CD4-positive, CD25-positive, alpha-beta regulatory T cell (primary cell): ENCODE measurements around the gene CD8B2. TPM values are rescaled to one million over a fixed set of nuclear protein-coding genes. Genes with fewer than 3 reads are reported as not detected.

Experiments used
- ATAC-seq, 2 donors: fragments of 150-1000 bp; cut with Tn5 transposase; one replicate each; pipeline ENCODE4 v1.10.0; 2021; ENCODE audit warnings: low read depth in 2 of 2, moderate number of reproducible peaks in 2 of 2, moderate library complexity in 1 of 2
- DNase-seq, 3 donors: peaks; one replicate each; pipeline versions ENCODE4 v3.0.0 to v3.0.0-alpha.2; 2012 to 2022; ENCODE audit warnings: mixed read lengths in 1 of 3
- H3K27ac ChIP-seq: one replicate; pipeline ENCODE4 v1.7.0; 2013; ENCODE audit warnings: mild to moderate bottlenecking, low read length; ENCODE audit not compliant: insufficient read depth, poor library complexity, severe bottlenecking
- H3K27me3 ChIP-seq: one replicate; pipeline ENCODE4 v1.7.0; 2013; ENCODE audit warnings: low read length; ENCODE audit not compliant: control insufficient read depth, insufficient read depth
- H3K36me3 ChIP-seq: one replicate; pipeline ENCODE4 v1.7.0; 2013; ENCODE audit warnings: mild to moderate bottlenecking, low read length, moderate library complexity; ENCODE audit not compliant: control insufficient read depth, insufficient read depth
- H3K4me1 ChIP-seq: 2 replicates; pipeline ENCODE4 v1.7.0; 2013; ENCODE audit warnings: mild to moderate bottlenecking, low read length; ENCODE audit not compliant: insufficient read depth, control insufficient read depth, poor library complexity, severe bottlenecking
- H3K4me3 ChIP-seq: one replicate; pipeline ENCODE4 v1.7.0; 2013; ENCODE audit warnings: low read depth, mild to moderate bottlenecking, low read length, moderate library complexity
- H3K9me3 ChIP-seq, 2 experiments: 1 replicate in 1 of 2; 2 replicates in 1 of 2; pipeline ENCODE4 v1.7.0; 2013; ENCODE audit warnings: low read length in 2 of 2, mild to moderate bottlenecking in 1 of 2, moderate library complexity in 1 of 2; ENCODE audit not compliant: control insufficient read depth in 2 of 2
- H3K27ac Mint-ChIP-seq, 3 donors: one replicate each; pipeline ENCODE4 v1.8.0; 2020 to 2022; ENCODE audit warnings: mild to moderate bottlenecking in 3 of 3, mixed read lengths in 3 of 3, moderate library complexity in 2 of 3
- H3K27me3 Mint-ChIP-seq: one replicate; pipeline ENCODE4 v1.8.0; 2022; ENCODE audit warnings: mild to moderate bottlenecking, mixed read lengths
- H3K36me3 Mint-ChIP-seq: one replicate; pipeline ENCODE4 v1.8.0; 2020; ENCODE audit warnings: mixed read lengths
- H3K4me1 Mint-ChIP-seq, 4 donors: one replicate each; pipeline ENCODE4 v1.8.0; 2020 to 2022; ENCODE audit warnings: mixed read lengths in 4 of 4, mild to moderate bottlenecking in 1 of 4
- H3K4me3 Mint-ChIP-seq, 4 donors: one replicate each; pipeline ENCODE4 v1.8.0; 2020 to 2022; ENCODE audit warnings: mild to moderate bottlenecking in 4 of 4, mixed read lengths in 4 of 4, moderate library complexity in 3 of 4
- H3K9me3 Mint-ChIP-seq, 7 donors: one replicate each; pipeline ENCODE4 v1.8.0; 2020 to 2022; ENCODE audit warnings: mixed read lengths in 7 of 7, mild to moderate bottlenecking in 3 of 7, moderate library complexity in 2 of 7
- polyA plus RNA-seq, 4 donors: library from polyadenylated mRNA; unstranded; fragments of 300-500 nt; fragmentation: Illumina TruSeq; gene quantifications; one replicate each; pipeline ENCODE4 v1.2.3, GENCODE V29; 2021
- total RNA-seq: library from RNA; stranded (reverse); gene quantifications from one replicate; pipeline ENCODE4 v1.2.3, GENCODE V29; 2022

Gene CD8B2
- total and polyA plus RNA-seq, 5 donors from 2014 or later, result 0.06 to 0.19 (median 0.13) TPM; not detected in 2

- Histone ChIP-seq H3K36me3 (no peaks in the 10 kb centered on the region), H3K4me1 (peaks cover 5% of the 10 kb centered on the region), H3K4me3 (peak overlapping the region; percentile 60), H3K27me3 (peaks cover 18% of the 10 kb centered on the region), H3K9me3 (no peaks in the 10 kb centered on the region), H3K27ac (no peak overlapping the region)
- no peaks in the 10 kb centered on the region for H3K9me3 Mint-ChIP-seq
- peaks cover 49% of the 10 kb centered on the region for H3K27me3 Mint-ChIP-seq
- no peaks in the 10 kb centered on the region for H3K36me3 Mint-ChIP-seq
- peak; percentile 56 to 73 (median 69) for DNase-seq
- no peak overlapping the region for H3K27ac Mint-ChIP-seq
- H3K4me3 Mint-ChIP-seq, result peak overlapping the region in 2 of 4 donors; percentile 63 to 83
- peaks cover 0 to 5% (median 1%) of the 10 kb centered on the region in 4 donors for H3K4me1 Mint-ChIP-seq
- ATAC-seq, result peak; percentile 82 to 91
Observed at GRCh38 chr2:106542746-106543359, 55.7 kb downstream of the CD8B2 start.

- Histone ChIP-seq H3K36me3 (no peaks in the 10 kb centered on the region), H3K27me3 (peaks cover 22% of the 10 kb centered on the region), H3K4me3 (no peak overlapping the region), H3K4me1 (peaks cover 5% of the 10 kb centered on the region), H3K9me3 (no peaks in the 10 kb centered on the region), H3K27ac (no peak overlapping the region)
- peaks cover 0 to 5% (median 1%) of the 10 kb centered on the region in 4 donors for H3K4me1 Mint-ChIP-seq
- ATAC-seq (no peak), DNase-seq (no peak)
- H3K27me3 Mint-ChIP-seq, result peaks cover 57% of the 10 kb centered on the region
- H3K36me3 Mint-ChIP-seq, result no peaks in the 10 kb centered on the region
- H3K9me3 Mint-ChIP-seq, result no peaks in the 10 kb centered on the region
- no peak overlapping the region for H3K27ac Mint-ChIP-seq
- no peak overlapping the region for H3K4me3 Mint-ChIP-seq
Observed at GRCh38 chr2:106545007-106545406, 57.8 kb downstream of the CD8B2 start.

- Histone ChIP-seq H3K27ac (no peak overlapping the region), H3K27me3 (peaks cover 22% of the 10 kb centered on the region), H3K4me1 (peaks cover 5% of the 10 kb centered on the region), H3K9me3 (no peaks in the 10 kb centered on the region), H3K4me3 (no peak overlapping the region), H3K36me3 (no peaks in the 10 kb centered on the region)
- H3K4me1 Mint-ChIP-seq, result peaks cover 0 to 5% (median 1%) of the 10 kb centered on the region in 4 donors
- no peak for DNase-seq
- H3K27ac Mint-ChIP-seq, result no peak overlapping the region
- H3K9me3 Mint-ChIP-seq, result no peaks in the 10 kb centered on the region
- no peak overlapping the region for H3K4me3 Mint-ChIP-seq
- H3K27me3 Mint-ChIP-seq, result peaks cover 52% of the 10 kb centered on the region
- ATAC-seq, result no peak
- H3K36me3 Mint-ChIP-seq, result no peaks in the 10 kb centered on the region
Observed at GRCh38 chr2:106546391-106546990, 59.3 kb downstream of the CD8B2 start.

- no peak overlapping the region for H3K4me3 Mint-ChIP-seq
- Histone ChIP-seq H3K27me3 (peaks cover 16% of the 10 kb centered on the region), H3K9me3 (no peaks in the 10 kb centered on the region), H3K4me3 (no peak overlapping the region), H3K36me3 (no peaks in the 10 kb centered on the region), H3K4me1 (peaks cover 5% of the 10 kb centered on the region), H3K27ac (no peak overlapping the region)
- ATAC-seq (no peak), DNase-seq (no peak)
- no peaks in the 10 kb centered on the region for H3K9me3 Mint-ChIP-seq
- H3K27me3 Mint-ChIP-seq, result peaks cover 45% of the 10 kb centered on the region
- H3K36me3 Mint-ChIP-seq, result no peaks in the 10 kb centered on the region
- peaks cover 0 to 5% (median 1%) of the 10 kb centered on the region in 4 donors for H3K4me1 Mint-ChIP-seq
- H3K27ac Mint-ChIP-seq, result no peak overlapping the region
Observed at GRCh38 chr2:106547164-106547903, 60.2 kb downstream of the CD8B2 start.

- no peak overlapping the region for H3K4me3 ChIP-seq
- H3K27ac Mint-ChIP-seq, result no peak overlapping the region
- H3K4me3 Mint-ChIP-seq, result no peak overlapping the region
- H3K9me3 ChIP-seq, result no peaks in the 10 kb centered on the region
- ATAC-seq (no peak), DNase-seq (no peak)
- no peaks in the 10 kb centered on the region for H3K9me3 Mint-ChIP-seq
- H3K36me3 ChIP-seq, result no peaks in the 10 kb centered on the region
- H3K4me1 Mint-ChIP-seq, result no peaks in the 10 kb centered on the region
- H3K36me3 Mint-ChIP-seq, result no peaks in the 10 kb centered on the region
- no peak overlapping the region for H3K27ac ChIP-seq
- no peaks in the 10 kb centered on the region for H3K4me1 ChIP-seq
- H3K27me3 Mint-ChIP-seq, result peaks cover 45% of the 10 kb centered on the region
- H3K27me3 ChIP-seq, result peaks cover 6% of the 10 kb centered on the region
Observed at GRCh38 chr2:106551417-106552130, 64.4 kb downstream of the CD8B2 start.

GRCh38 chr2:106552921-106553320, 65.8 kb downstream of the CD8B2 start:
- DNase-seq (no peak), ATAC-seq (no peak)
- H3K9me3 ChIP-seq, result no peaks in the 10 kb centered on the region
- H3K4me1 Mint-ChIP-seq, result no peaks in the 10 kb centered on the region
- H3K36me3 Mint-ChIP-seq, result no peaks in the 10 kb centered on the region
- H3K4me3 ChIP-seq, result no peak overlapping the region
- no peaks in the 10 kb centered on the region for H3K4me1 ChIP-seq
- H3K4me3 Mint-ChIP-seq, result no peak overlapping the region
- H3K9me3 Mint-ChIP-seq, result peaks cover 0 to 1% (median 0%) of the 10 kb centered on the region in 7 donors
- H3K27ac ChIP-seq, result no peak overlapping the region
- peaks cover 6% of the 10 kb centered on the region for H3K27me3 ChIP-seq
- H3K27me3 Mint-ChIP-seq, result peaks cover 38% of the 10 kb centered on the region
- no peaks in the 10 kb centered on the region for H3K36me3 ChIP-seq
- no peak overlapping the region for H3K27ac Mint-ChIP-seq

- H3K4me3 Mint-ChIP-seq, result no peak overlapping the region
- DNase-seq, result no peak
- Histone ChIP-seq H3K4me1 (no peaks in the 10 kb centered on the region), H3K4me3 (no peak overlapping the region), H3K36me3 (no peaks in the 10 kb centered on the region), H3K9me3 (no peaks in the 10 kb centered on the region), H3K27ac (no peak overlapping the region), H3K27me3 (peaks cover 4% of the 10 kb centered on the region)
- H3K36me3 Mint-ChIP-seq, result no peaks in the 10 kb centered on the region
- ATAC-seq, result no peak
- peaks cover 0 to 1% (median 0%) of the 10 kb centered on the region in 7 donors for H3K9me3 Mint-ChIP-seq
- no peak overlapping the region for H3K27ac Mint-ChIP-seq
- peaks cover 34% of the 10 kb centered on the region for H3K27me3 Mint-ChIP-seq
- H3K4me1 Mint-ChIP-seq, result no peaks in the 10 kb centered on the region
Observed at GRCh38 chr2:106553321-106553720, 66.2 kb downstream of the CD8B2 start.
